GM21737 (cell line): Measurements from ENCODE around the gene ZDHHC7.
"Not testable (repeated sequence)": the region's sequence is repeated elsewhere in the genome, so short reads cannot be mapped to it uniquely, and the experiment has no call there.

Experiments used
- ATAC-seq: cut with Tn5 transposase; IDR thresholded peaks from one replicate; pipeline ENCODE4 v1.9.1; 2021; ENCODE audit warnings: mild to moderate bottlenecking, moderate library complexity; ENCODE audit not compliant: unreplicated experiment

The ZDHHC7 gene

DNA sequence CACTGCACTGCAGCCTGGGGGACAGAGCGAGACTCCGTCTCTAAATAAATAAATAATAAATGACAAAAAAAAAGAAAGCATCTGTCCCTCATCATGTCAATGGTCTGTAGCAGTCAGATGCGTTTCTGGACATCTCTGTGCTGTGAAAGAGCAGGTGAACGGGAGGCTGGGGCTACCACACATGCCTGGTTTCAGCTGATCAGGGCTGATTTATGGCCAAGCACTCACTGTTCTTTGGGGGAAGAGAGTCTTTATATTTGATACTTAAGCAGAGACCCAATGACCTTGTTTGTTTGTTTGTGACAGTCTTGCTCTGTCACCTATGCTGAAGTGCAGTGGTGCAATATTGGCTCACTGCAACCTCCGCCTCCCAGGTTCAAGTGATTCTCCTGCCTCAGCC is 33.7 kb upstream of the ZDHHC7 start:
- ATAC-seq: no peak

DNA sequence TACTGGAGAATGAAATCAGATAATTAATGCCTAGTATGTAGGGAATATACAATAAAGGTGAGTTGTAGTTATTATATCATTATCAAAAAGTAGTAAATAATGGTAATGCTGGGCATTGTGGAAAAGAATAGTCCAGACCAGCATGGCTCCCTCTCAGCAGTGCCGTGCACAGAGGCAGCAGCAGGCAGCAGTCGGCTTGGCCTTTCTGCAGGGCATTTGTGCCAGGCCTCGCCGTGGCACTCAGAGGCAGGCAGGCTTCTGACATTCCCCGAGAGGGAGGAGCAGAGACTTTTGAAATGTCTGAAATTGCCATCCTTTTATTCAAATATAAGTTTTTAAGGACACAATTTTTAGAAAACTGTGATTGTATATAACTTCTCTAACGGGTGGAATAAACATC is 31.3 kb upstream of the ZDHHC7 start:
- no peak for ATAC-seq

DNA sequence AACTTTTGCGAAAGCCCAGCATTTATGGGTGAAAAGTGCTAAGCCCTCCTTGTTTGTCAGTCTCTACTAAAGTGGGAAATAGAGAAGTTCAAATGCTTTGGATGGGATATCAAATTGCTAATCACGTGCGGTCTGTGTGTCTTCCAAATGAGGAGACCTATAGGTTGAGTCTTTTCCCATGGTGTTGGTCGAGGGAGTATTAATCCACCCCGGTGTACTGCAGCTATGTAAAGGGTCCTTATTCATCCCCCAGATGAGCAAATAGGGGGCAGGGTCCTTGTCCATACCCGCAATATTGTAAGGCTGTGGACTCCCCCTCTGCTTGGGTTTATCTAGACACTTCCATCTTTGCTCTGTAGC is 30.8 kb upstream of the ZDHHC7 start:
- ATAC-seq: no peak

DNA sequence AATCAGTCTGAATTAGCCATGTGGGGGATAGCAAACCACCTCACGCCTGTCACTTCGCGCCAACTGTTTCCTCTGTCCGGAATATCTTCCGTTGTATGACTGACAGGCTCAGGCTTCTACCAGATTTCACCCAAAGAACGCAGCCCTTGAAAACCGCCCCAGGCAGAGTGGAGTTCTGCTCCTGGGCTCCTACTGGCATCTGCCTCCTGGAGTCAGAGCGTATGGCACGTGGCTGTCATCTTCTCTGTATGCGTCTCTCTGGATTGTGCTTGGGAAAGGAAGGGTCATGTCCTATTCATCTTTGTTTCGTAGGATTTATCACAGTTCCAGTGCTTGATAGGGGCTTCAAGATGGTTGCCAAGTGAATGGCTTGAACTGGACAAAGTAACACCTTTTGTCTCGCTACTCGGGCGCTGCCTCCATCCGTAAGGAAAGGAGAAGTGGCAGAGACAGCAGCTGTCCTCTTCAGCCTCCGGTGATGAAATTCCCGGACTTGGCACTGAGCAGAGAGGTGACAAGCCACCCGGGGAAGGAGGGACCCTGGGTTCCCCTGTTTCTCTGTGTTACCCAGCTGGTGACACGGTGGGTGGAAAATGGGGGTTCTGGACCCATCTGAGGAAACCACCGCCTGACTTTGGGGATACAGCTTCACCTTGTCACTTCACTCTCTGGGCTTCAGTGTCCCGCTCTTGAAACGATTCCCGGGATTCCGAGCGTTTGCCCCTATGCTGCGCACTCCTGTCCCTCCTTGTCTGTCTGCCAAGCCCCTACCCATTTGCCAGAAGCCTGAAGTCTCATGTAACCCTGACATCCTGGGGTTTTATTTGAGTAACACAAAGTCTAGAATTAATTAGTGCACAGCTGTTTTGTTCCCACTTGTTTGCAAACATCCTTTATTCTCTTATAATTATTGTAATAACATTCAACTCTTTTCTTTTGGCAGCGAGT is 30.2 kb upstream of the ZDHHC7 start:
- no peak for ATAC-seq

DNA sequence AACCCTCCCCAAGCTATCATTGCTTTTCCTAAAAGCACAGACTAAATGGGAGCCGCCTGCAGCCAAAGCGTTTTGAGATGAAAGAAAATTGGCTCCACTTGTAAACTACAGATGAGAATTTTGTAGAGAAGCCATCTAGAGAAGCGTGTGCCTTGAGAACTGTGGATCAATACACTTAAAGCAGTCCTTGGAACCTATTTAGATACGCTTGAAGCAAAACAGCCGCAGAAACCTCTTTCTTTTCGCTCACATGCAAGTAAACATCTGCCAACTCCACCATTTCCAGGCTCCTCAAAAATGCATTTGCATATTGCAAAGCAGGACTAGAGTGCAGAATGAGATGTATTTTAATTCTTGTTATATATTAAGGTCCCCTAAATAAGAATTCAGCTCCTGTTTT is 29.4 kb upstream of the ZDHHC7 start:
- no peak for ATAC-seq

DNA sequence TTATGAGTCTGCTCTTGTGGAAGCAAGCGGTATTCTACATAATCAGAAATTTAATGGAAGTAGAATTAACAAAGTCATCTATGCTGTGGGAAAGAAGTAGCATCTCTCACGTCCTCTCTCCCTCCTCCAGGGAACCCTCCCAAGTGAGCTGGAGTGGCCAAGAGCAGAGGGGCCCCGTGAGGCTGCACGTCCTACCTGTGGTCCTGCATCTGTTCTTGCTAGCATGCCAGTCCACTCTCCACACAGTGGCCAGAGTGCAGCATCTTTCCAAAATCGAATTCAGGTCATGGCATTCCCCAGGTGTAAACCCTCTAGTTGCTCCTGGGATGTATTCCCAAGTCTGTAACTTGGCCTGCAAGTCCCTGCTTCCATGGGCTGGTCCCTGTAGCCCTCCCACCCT is 26.4 kb upstream of the ZDHHC7 start:
- no peak for ATAC-seq

DNA sequence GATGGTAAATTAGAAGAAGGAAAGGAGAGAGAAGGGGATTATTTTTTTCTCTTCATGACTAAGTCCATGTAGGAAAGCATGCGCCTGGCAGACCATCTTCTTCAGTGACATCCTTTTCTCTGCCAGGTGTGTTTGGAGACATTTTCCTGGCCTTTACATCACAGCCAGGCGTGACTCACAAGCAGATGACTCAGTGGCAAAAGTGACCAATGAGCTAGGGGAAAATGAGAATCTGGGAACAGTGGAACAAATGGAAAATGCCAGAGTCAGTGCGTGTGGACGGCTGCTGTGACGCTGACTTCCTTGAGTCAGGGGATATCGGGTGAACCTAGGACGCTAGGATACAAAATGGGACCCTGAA is 25.7 kb upstream of the ZDHHC7 start:
- ATAC-seq: no peak

DNA sequence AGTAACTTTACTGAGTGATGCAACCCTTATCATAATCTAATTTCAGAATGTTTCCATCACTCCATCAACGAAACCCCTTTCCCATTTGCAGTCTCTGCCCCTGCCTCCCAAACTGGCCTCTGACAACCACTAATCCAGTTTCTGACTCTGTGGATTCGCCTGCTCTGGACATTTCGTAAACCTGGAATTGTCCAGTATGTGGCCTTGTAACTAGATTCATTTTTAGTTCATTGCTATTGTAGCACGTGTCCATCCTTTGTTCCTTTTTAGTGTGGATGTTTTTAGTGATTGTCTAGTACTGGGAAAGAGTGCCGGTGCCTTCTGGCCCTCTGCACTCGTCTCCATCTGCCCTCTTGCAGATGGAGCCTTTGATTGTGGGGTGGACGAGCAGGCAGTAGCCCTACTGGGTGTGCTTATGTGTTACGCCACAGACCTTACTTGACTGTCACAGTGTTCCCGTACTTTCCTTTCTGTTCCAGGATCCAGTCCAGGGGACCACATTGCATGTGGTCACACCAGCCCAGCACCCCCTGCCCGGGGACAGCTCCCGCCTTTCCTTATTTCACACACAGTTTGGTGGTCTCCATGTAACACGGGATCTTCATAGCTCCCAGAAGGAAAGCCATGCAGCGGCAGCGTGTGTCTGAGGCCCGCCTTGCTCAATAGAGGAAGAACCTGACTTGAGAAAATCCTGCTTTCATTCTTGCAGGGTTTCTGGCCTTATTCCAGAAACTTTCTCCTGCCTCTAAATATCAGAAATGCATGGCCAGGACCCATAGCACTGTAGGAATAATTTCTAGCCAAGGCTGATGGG is 25.1 kb upstream of the ZDHHC7 start:
- ATAC-seq: no peak

DNA sequence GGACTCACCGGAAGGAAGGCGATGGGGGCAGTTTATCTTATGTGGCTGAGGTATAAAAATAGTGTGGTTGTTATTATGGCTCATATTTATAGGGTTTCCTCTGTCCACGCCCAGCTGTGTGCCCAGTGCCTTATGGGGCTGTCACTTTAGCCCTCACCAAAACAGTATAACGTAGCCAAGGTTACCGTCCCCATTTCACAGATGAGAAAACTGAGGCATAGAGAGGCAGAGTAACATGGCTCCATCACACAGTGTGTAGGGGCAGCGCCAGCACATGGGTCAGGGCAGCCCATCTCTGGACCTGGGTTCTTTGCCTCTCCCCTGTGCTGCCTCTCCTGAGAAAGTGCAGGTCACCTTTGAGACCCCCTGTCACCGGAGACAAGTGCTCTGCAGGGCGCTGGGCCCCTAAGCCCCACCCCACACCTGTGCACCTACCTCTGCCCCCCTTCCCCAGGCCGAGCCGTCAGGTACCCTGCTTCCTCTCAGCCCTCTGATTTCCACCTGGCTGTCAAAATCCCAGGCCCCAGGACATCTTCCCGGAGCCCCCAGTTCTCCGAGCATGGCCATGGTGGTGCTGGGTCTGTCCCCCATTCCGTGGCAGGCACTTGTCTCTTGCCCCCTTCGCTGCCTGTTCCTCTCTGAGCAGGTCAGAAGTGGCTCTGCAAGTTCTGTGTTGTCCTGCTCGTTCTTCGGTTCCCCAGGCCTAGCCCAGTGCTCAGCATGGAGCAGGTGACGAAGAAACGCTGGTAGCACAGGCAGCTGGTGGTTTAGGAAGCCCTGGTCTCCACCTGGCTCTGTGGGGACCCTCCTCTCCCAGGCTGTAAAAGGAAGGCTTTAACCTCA is 23.5 kb upstream of the ZDHHC7 start:
- ATAC-seq: no peak

DNA sequence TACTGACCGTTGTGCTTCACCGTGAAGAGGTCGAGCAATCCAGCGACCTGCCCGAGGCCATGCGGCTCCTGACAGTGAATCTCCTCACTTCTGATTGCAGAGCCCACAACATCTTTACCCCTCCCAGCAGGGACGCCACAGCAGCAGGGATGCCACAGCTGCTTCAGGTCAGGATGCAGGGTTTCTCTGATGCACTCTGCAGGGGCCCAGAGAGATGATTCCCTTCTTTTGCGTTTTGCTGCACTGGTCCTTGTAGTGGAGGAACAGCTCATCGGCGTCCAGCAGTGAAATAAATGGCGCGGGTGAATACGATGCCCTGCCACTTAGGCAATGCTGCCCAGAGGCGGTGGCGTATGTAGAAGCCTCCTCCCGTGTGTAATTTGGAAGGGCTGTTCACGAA is 21.8 kb upstream of the ZDHHC7 start:
- ATAC-seq: no peak

DNA sequence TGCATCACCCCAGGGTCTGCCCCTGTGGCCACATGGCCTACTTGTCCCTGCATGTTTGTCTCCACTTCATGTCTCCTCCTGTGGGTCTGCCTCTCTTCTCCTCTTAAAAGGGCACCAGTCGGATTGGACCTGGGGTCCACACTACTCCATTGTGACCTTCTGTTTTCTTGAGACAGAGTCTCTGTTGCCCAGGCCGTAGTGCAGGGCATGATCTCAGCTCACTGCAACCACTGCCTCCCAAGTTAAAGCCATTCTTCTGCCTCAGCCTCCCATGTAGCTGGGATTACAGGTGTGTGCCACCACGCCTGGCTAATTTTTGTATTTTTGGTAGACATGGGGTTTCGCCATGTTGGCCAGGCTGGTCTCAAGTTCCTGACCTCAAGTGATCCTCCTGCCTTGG is 20.9 kb upstream of the ZDHHC7 start:
- not testable (repeated sequence) for ATAC-seq

DNA sequence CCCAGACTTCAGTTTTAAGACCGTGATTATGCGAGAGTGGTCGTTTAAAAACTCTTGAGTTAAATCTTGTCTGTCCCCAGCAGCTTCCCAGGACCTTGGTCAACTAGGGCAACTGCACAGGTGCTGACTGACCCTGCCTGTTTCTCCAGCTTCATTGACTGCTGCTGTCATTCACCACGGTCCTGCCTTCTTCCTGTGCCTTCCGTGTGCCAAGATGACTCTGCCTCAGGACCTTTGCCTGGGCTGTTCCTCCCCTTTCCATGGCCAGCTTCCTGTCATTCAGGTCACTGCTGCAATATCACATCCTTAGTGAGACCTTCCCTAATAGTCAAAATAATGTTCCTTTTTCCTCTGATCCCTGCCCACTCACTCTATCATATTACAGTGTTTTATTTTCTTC is 20.1 kb upstream of the ZDHHC7 start:
- ATAC-seq: no peak

DNA sequence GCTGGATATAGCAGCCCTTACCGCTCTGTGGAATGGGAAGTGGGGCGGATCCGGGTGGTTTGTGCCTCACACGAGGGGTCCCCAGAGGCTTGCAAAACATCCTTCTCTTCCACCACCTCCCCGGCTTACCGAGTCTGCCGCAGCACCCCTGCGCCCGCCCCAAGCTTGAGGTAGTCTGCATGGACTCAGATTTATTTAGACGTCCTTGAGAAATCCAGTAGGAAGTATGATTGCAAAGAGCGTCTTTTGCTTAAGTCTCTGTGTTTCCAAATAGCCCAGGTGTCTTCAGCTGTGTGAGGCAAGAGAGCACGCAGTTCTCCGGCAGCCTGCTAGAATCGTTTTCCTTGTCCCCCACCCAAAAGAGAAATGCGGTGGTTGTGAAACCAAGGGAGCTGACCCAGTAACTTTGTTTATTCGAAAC is 18.7 kb upstream of the ZDHHC7 start:
- ATAC-seq: no peak

DNA sequence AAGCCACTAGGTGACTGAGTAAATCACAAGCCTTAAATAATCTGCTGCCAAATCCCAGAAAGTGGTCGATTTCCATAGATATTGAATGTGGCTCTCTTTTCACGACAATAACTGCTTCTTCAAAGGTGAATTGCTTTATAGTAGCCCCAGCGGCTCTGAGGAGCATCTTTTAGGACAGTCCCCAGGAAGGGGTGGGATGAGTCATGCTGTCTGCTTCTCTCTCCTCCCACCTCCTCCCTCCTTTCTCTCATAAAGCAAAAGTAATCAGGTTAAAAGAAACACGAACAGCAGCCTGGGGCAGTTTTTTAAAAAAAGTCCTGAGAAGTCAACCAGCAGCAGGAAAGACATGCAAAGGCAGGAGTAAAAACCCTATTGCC is 18.1 kb upstream of the ZDHHC7 start:
- ATAC-seq: no peak

DNA sequence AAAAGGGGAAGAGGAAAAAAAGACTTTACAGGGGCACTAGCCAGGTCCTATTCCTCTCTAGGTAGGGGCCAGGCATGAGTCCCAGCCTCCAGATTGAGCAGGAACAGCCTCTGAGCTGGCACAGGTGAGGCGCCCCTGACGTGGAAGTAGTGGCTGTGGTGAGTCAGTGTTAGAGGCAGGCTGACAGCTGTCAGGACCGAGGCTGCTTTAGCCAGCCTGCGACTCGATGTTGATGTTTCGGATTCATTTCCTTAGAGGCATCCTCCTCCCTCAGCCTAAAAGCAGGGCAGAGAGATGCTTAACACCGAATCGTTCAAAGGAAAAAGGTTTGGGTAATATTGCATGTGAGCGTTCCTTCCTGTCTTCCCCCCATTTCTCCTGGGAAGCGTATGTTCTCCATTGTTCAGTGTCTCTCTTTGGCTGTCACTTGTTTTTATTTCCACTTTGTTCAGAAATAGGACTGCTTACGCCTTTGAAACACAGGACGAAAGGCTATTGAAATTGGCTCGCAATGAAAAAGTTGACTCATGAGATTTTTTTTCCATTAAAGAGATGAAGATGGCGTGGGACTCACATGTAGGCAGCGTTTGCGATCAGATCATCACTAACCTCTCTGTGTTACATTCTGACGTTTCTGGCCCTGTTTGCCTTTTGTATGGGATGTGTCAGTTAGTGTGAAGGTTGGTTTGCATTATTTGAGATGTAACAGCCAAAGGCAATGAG is 17.5 kb upstream of the ZDHHC7 start:
- ATAC-seq: no peak

DNA sequence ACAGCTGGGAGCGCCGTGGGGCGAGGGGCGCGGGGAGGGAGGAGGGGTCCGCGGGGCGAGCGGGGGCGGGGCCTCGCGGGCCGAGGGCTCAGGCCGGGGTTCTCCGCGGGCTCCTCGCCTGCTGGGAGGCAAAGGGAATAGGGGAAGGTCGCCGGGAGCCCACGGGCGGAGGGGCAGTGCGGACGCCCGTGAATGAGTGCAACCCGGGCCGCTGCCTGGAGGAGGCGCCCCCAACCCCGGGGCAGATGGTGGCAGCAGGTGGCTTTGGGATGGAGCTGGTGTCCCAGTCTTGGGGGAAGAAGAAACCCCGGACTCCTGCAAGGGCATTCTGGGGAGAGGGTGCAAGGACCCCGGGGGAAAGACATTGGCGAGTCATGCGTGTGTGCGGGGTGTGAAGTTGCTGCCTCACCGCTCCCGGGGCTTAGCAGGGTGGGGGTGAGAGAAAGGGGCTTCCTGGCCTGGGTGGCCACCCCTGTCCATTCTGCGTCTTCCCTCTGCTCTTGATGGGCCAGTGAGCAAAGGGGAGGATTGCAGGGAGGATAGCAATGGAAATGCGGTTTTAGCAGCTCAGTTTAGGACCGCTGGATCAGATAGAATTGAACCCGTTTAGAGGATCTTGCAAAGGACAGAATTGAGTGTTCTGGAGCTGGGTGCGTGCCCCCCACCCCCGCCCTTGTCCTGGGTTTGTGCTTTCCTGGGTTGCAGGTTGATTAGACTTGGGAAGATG is 16.8 kb upstream of the ZDHHC7 start:
- ATAC-seq: peak; percentile 28

DNA sequence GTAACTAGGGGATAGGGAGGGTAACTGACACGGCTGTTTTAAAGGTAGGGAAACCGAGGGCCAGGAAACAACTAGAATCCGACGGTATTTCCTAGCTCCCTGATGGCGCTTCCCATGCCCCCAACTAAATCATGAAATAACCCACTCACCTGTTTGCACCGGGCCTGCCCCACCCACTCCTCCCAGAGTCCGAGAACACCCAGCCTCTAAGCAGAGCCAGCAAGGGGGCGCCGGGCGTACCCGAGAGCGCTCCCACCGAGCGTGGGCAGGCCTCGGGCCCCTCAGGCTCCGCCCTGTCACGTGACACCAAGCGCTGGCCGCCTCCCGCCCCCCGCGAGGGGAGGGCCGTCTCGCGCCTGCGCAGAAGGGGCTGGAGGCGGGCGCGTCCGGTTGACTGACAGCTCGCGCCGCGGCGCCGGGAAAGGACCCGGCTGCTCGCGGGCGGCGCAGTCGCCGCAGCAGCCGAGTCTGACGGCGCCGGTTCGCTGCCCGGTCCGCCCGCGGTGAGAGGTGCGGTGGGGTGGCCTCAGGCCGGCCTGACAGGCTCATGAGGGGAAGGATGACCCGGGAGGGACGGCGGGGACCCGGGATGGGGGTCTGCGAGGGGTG is 16.1 kb upstream of the ZDHHC7 start, which contains the start of gene KIAA0513:
Gene KIAA0513 (plus strand): TSS at position 447 of the 609 bp plus-strand sequence. CDS start 39,277 bp downstream, outside the sequence.
- ATAC-seq: peak; percentile 75

DNA sequence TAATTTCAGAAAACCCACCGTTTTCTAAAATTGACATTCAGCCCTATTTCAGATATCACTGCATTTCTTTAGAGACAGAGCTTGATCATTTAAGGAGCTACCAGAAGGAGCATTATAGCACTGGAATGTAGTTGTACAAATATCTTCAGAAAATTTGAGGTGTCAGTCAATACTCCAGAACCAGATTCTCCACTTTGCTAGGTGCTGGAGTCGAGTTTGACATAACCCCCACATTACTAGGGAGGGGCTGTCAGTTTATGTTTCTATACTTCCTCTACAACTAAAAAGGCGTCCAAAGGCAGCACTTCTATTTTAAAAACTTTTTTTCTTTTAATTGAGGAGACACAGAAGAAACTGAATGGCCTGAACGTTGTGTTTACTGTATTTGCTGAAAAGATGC is 15.4 kb upstream of the ZDHHC7 start:
- no peak for ATAC-seq
